Adrenal gland (tissue), 5 donors: ENCODE measurements around the gene VGLL3.

ENCODE experiments used
- CTCF ChIP-seq, 6 experiments: fragments of 450-650 bp in 4 of 6; fragments of 200-600 bp in 2 of 6; sonication (generic) in 1 of 6; IDR thresholded peaks; 1 replicate in 5 of 6; 2 replicates in 1 of 6; pipeline versions ENCODE4 v1.5.1 to v1.8.0; 2016 to 2021; ENCODE audit warnings: antibody characterized with exemption in 6 of 6, mild to moderate bottlenecking in 2 of 6, moderate library complexity in 1 of 6
- POLR2A ChIP-seq, 2 donors: fragments of 450-650 bp; IDR thresholded peaks; one replicate each; pipeline ENCODE4 v1.6.1; 2017; ENCODE audit warnings: antibody characterized with exemption in 2 of 2, mild to moderate bottlenecking in 2 of 2, moderate library complexity in 1 of 2
- donor health status: DM: no; HTN: no; CAD: no.

- TF ChIP-seq CTCF (IDR thresholded peaks at IDR 0.05), result no peak
- TF ChIP-seq POLR2A (IDR thresholded peaks at IDR 0.05), result no peak
Measured at GRCh38 chr3:86990734-86991481, at the start of gene VGLL3.
